ENCODE results near the gene LRRN3.

Gene LRRN3

DNA sequence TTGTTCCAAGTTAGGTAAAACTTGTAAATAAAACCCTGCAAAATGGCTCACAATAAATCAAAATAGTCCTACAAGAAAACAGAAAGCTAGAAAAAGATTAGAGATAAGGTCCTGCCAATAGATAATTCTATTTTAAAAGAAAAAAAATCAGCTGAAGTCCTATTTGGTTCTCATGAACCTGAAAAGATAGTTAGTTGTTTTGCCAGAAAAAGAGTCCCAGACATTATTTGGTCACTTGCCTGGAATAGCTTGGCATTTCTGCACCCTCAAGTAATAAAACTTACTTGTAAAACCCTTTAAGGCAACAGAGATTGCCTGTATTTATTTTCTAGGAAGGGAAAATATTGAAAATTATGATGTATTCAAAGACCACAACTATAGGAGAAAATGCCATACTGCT is 47.7 kb downstream of the LRRN3 start:
- H3K27ac ChIP-seq = no peak overlapping the region
- TF ChIP-seq ZFX (IDR thresholded peaks at IDR 0.05) = no peak
- TF ChIP-seq, protein P1, sequence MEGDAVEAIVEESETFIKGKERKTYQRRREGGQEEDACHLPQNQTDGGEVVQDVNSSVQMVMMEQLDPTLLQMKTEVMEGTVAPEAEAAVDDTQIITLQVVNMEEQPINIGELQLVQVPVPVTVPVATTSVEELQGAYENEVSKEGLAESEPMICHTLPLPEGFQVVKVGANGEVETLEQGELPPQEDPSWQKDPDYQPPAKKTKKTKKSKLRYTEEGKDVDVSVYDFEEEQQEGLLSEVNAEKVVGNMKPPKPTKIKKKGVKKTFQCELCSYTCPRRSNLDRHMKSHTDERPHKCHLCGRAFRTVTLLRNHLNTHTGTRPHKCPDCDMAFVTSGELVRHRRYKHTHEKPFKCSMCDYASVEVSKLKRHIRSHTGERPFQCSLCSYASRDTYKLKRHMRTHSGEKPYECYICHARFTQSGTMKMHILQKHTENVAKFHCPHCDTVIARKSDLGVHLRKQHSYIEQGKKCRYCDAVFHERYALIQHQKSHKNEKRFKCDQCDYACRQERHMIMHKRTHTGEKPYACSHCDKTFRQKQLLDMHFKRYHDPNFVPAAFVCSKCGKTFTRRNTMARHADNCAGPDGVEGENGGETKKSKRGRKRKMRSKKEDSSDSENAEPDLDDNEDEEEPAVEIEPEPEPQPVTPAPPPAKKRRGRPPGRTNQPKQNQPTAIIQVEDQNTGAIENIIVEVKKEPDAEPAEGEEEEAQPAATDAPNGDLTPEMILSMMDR (conservative IDR thresholded peaks at IDR 0.05) = no peak

DNA sequence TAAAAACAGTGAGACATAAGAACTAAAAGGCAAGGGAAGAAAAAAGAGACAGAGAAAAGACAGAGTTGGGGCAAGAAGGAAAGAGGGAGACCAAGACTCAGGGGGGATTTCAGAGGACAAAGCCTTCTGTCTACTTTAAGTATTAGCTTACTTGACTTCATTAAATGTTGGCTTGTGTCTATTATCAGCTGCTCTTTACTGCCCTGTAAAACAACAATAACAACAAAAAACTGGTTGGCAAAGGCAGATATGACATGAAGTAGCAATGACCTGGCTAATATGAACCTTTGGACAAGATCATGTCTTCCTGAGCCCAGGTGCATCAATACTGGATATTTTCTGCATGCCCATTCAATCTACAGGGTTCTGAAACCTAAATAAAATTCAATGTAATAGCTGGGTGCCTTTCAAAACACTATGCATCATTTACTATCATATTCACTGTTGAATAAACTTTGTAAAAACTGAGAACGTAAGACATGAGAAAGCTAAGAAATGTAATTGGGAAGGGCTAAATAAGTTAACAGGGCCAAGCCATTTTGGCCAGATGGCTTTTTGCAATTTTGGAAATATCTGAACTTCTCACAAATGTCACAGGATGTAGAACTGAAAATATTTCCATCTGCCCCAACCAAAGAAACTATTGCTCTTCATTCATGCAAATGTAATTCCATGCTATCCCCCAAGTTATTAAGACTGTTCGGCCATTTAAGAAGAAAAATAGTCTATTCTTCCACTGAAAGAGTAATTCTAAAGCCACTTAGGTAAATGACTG is 49.4 kb downstream of the LRRN3 start:
- TF ChIP-seq, protein P1 (conservative IDR thresholded peaks at IDR 0.05) = no peak
- TF ChIP-seq ZFX (IDR thresholded peaks at IDR 0.05) = no peak
- no peak overlapping the region for H3K27ac ChIP-seq

DNA sequence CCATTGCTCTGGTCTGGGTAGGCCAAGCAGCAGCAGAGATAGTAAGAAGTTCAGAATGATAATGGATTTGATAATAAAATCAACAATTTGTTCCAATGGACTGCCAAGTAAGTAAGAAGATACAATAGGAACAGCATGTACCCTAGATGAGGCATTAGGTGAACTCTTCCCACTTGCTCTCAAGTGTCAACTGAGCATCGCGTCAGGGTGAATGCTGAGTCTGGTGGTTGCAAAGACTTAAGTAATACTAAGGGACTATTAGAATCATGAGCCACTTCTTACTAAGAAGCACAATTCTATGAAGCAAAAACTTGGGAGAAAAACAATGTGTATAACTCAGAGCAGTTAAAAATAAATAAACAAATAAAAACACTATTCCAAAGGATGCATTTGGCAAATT is 54.5 kb downstream of the LRRN3 start:
- H3K27ac ChIP-seq = no peak overlapping the region
- TF ChIP-seq, protein P1 (conservative IDR thresholded peaks at IDR 0.05) = no peak
- TF ChIP-seq ZFX (IDR thresholded peaks at IDR 0.05) = no peak

DNA sequence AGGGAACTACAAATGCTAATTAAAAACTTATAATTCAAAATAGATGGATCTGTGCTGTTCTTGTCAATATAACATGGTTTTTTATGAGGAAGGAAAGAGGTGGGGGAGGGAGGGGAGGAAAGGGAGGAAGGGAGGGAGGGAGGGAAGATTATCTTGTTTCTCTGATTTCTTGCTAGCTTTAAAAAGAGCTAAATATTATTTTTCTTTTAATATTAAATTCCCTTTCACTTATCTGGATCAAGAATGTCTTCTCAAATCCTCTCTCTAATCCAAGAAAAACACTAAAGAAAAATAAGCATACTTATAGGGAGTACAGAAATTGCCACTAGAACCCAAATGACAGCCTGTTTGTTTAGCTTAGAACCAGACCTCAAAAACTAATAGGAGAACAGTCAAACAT is 55.2 kb downstream of the LRRN3 start:
- TF ChIP-seq, protein P1 (conservative IDR thresholded peaks at IDR 0.05) = no peak
- TF ChIP-seq ZFX (IDR thresholded peaks at IDR 0.05) = no peak
- no peak overlapping the region for H3K27ac ChIP-seq

DNA sequence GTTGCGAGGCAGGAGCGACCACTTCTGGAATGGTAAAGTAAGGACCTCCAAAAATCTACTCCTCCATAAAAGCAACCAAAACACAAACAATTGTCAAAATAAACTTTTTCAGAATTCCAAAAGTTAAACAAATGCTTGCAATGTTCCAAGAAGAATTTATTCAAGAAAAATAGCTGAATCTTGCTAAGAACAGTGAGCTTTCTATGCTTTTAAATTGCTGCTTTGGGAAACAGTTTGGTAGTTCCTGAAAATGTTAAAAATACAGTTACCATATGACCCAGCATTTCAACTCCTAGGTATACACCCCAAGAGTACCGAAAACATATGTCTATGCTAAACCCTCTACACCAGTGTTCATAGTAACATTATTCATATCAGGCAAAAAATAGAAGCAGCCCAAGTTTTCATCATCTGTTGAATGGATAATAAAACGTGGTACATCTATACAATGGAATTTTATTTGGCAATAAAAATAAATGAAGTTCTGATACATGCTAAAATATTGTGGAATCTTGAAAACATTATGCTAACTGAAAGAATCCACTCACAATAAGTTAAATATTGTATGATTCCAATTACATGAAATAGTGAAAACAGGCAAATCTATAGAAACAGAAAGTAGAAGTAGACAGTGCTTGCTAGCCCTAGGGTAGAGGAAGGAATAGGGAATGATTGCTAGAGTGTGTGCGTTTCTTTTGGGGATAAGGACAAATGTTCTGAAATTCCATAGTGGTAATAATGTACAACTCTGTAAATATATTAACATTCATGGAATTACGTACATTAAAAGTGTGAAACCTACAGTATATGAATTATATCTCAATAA is 57.0 kb downstream of the LRRN3 start:
- TF ChIP-seq, protein P1 (conservative IDR thresholded peaks at IDR 0.05) = no peak
- TF ChIP-seq ZFX (IDR thresholded peaks at IDR 0.05) = no peak
- no peak overlapping the region for H3K27ac ChIP-seq

DNA sequence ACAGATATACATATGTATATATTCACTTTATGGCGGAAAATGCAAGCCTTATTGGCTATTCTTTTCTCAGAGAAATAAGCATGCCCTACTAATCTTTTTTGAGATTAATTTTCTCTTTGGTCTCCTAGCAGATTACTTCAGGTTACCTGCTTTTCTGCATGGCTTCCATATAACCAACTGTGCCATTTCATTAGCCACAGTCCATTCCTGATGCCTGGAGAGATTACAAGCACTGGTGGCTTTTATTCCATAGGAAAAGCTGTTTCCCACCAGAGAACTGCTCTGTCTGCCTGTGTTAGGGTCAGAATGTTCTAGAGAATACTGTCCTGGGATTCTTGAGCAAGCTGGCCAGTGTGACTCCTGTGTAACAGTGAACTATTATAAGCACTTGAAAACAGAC is 59.8 kb downstream of the LRRN3 start:
- TF ChIP-seq, protein P1 (conservative IDR thresholded peaks at IDR 0.05) = no peak
- no peak for TF ChIP-seq ZFX (IDR thresholded peaks at IDR 0.05)
- no peak overlapping the region for H3K27ac ChIP-seq

DNA sequence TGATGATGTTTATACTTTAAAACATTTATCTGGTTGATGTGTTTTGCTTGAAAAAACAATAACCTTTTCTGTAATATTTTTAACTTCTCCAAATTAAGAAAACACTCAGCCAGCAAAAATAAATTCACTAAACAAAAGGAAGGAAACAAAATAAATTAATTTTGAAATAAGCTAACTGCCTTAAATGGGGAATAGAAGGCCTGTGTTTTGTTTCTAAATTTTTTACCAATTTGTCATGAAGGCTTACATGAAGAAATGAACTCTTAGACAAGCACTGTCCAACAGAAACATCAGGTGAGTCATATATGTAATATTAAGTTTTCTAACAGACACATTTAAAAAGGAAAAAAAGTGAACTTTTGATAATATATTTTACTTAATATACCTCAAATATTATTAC is 68.5 kb downstream of the LRRN3 start:
- H3K27ac ChIP-seq = no peak overlapping the region
- no peak for TF ChIP-seq ZFX (IDR thresholded peaks at IDR 0.05)
- TF ChIP-seq, protein P1 (conservative IDR thresholded peaks at IDR 0.05) = no peak
